A549 (cell line): ENCODE data around the gene ADI1.

Experiments
- CTCF ChIP-seq: fragments of >200 bp; sonication (Bioruptor Twin); formaldehyde crosslinking; IDR thresholded peaks from 3 replicates; pipeline ENCODE4 v1.5.1; 2016
- EHMT2 ChIP-seq: fragments of 200-600 bp; sonication (generic); IDR thresholded peaks from 2 replicates; pipeline ENCODE4 v1.6.1; 2016; ENCODE audit warnings: antibody characterized with exemption, low read depth, mild to moderate bottlenecking, moderate library complexity
- EP300 ChIP-seq, 2 experiments: fragments of >200 bp; sonication (Bioruptor Twin); formaldehyde crosslinking; IDR thresholded peaks; 2 replicates in 1 of 2; 3 replicates in 1 of 2; pipeline ENCODE4 v1.6.1; 2016 to 2017
- GATA3 ChIP-seq: IDR thresholded peaks from 2 replicates; pipeline ENCODE4 v1.6.1; 2012; ENCODE audit warnings: borderline replicate concordance
- MAX ChIP-seq: IDR thresholded peaks from 2 replicates; pipeline ENCODE4 v1.6.1; 2012
- PBX3 ChIP-seq: IDR thresholded peaks from 2 replicates; pipeline ENCODE4 v1.6.1; 2012
- POLR2A ChIP-seq: IDR thresholded peaks from 2 replicates; pipeline ENCODE4 v1.6.1; 2012; ENCODE audit warnings: mild to moderate bottlenecking, low read length
- USF2 ChIP-seq: fragments of 450-650 bp; IDR thresholded peaks from 2 replicates; pipeline ENCODE4 v1.6.1; 2014; ENCODE audit warnings: antibody characterized with exemption

- TF ChIP-seq CTCF: peak; percentile 82
- no peak for TF ChIP-seq USF2
- TF ChIP-seq EHMT2: no peak
- no peak for TF ChIP-seq MAX
- TF ChIP-seq PBX3: no peak
- TF ChIP-seq POLR2A: no peak
- TF ChIP-seq GATA3: no peak
- TF ChIP-seq EP300 (IDR thresholded peaks at IDR 0.05): no peak
Observed at GRCh38 chr2:3461801-3462492, 57.4 kb downstream of the ADI1 start.
